Body of pancreas (tissue), 4 donors: ENCODE measurements around the gene THADA. TPM values are rescaled to one million over a fixed set of nuclear protein-coding genes. Genes with fewer than 3 reads are reported as not detected.

ENCODE experiments used
- ATAC-seq: fragments of 150-250 bp; one replicate; pipeline ENCODE4 v1.9.1; 2016
- DNase-seq, 4 donors: peaks; one replicate each; pipeline ENCODE4 v3.0.0-alpha.2; 2019
- H3K27ac ChIP-seq, 4 donors: fragments of 200-600 bp; sonication (generic); 1 replicate in 3 of 4; 2 replicates in 1 of 4; pipeline versions ENCODE4 v1.5.1 to v1.6.1; 2016 to 2019; ENCODE audit warnings: mild to moderate bottlenecking in 1 of 4, mixed read lengths in 1 of 4, moderate library complexity in 1 of 4
- H3K27me3 ChIP-seq, 2 donors: fragments of 200-600 bp; sonication (generic); one replicate each; pipeline ENCODE4 v1.6.0; 2016; ENCODE audit warnings: mild to moderate bottlenecking in 1 of 2
- H3K36me3 ChIP-seq, 2 donors: fragments of 200-600 bp; sonication (generic); replicated peaks in 1 of 2; 2 replicates each; pipeline ENCODE4 v1.5.1; 2016; ENCODE audit warnings: low read depth in 2 of 2; ENCODE audit not compliant: insufficient read depth in 1 of 2
- H3K4me1 ChIP-seq: fragments of 200-600 bp; sonication (generic); one replicate; pipeline ENCODE4 v1.6.0; 2016
- H3K4me3 ChIP-seq, 2 donors: fragments of 200-600 bp; sonication (generic); 1 replicate in 1 of 2; 2 replicates in 1 of 2; pipeline ENCODE4 v1.5.1; 2016 to 2019
- H3K9me3 ChIP-seq, 3 donors: fragments of 200-600 bp; sonication (generic); 1 replicate in 2 of 3; 2 replicates in 1 of 3; pipeline ENCODE4 v1.5.1; 2016
- POLR2A ChIP-seq, 3 donors: fragments of 450-650 bp; IDR thresholded peaks; one replicate each; pipeline ENCODE4 v1.6.1; 2016; ENCODE audit warnings: antibody characterized with exemption in 3 of 3, mild to moderate bottlenecking in 2 of 3
- WGBS, 2 donors: methylation state at CpG; one replicate each; pipeline ENCODE4 v1.1.5; 2017; 5-methylcytosine and 5-hydroxymethylcytosine counted together
- intact Hi-C: fragments of 100-400 bp; cut with DNase I; formaldehyde crosslinking; loops from one replicate; pipeline ENCODE4 v1.15.1; 2023
- total RNA-seq, 2 donors: library from RNA; depleted of rRNA; stranded (reverse); fragments of >200 nt; gene quantifications; one replicate each; pipeline ENCODE4 v1.1.0, GENCODE V29; 2016
- TF ChIP-seq, protein P1 (sequence below), 7 experiments: fragments of 450-650 bp in 4 of 7; fragments of 200-600 bp in 3 of 7; sonication (generic) in 3 of 7; IDR thresholded peaks; one replicate each; pipeline ENCODE4 v1.5.1; 2016 to 2019; ENCODE audit warnings: antibody characterized with exemption in 7 of 7

THADA gene
- total RNA-seq, 2 donors from 2014 or later, result 27.5 to 41.9 TPM

DNA sequence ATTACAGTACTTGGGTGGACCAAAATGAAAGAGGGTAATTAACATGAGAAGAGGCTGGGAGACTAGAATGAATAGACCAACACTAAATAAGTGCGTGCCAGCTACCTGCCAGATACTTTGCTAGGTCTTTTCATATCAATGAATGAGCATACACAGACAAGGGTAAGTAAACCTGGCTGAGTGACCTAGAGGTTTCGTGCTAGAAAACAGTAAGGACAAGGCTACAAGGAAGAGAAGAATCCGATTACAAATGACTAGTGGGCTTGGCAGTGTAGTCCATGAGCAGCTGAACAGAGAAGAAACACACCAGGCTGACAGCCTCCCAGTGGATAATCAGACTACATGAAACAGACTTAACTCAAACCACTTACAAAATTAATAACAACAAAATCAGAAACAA is 64.6 kb downstream of the THADA start:
- H3K9me3 ChIP-seq, result no peaks in the 10 kb centered on the region
- WGBS, 2 donors, result 53 to 60% methylated on average over 3 of the region's 3 CpGs
- no peaks in the 10 kb centered on the region for H3K27me3 ChIP-seq
- no peak for TF ChIP-seq POLR2A (IDR thresholded peaks at IDR 0.05)
- TF ChIP-seq, protein P1, sequence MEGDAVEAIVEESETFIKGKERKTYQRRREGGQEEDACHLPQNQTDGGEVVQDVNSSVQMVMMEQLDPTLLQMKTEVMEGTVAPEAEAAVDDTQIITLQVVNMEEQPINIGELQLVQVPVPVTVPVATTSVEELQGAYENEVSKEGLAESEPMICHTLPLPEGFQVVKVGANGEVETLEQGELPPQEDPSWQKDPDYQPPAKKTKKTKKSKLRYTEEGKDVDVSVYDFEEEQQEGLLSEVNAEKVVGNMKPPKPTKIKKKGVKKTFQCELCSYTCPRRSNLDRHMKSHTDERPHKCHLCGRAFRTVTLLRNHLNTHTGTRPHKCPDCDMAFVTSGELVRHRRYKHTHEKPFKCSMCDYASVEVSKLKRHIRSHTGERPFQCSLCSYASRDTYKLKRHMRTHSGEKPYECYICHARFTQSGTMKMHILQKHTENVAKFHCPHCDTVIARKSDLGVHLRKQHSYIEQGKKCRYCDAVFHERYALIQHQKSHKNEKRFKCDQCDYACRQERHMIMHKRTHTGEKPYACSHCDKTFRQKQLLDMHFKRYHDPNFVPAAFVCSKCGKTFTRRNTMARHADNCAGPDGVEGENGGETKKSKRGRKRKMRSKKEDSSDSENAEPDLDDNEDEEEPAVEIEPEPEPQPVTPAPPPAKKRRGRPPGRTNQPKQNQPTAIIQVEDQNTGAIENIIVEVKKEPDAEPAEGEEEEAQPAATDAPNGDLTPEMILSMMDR (IDR thresholded peaks at IDR 0.05), result no peak
- no peak for DNase-seq
- ATAC-seq, result peak; percentile 30
- no peaks in the 10 kb centered on the region for H3K36me3 ChIP-seq
- H3K4me1 ChIP-seq, result no peaks in the 10 kb centered on the region
- H3K27ac ChIP-seq, result no peak overlapping the region
- intact Hi-C loops, result no loop called here
- no peak overlapping the region for H3K4me3 ChIP-seq

DNA sequence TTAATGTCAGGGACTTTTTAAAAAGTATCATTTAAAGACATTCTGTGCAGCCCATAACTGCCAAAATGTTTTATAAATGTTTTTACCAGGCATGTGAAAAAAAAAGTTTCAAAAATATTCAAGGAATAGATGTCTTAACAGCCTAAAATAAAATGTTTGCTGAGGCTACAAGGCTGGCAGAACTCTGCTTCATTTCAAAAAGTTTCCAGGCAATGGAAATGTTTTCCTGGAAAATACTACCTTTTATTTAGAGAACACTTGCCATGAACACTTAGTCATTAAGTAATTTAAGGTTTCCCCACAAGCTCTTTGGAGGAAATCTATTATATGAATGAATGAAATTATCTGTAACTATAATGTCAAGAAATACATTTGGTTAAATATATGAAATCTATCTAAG is 68.8 kb downstream of the THADA start:
- Histone ChIP-seq H3K4me3 (no peak overlapping the region), H3K9me3 (no peaks in the 10 kb centered on the region), H3K27ac (no peak overlapping the region), H3K36me3 (no peaks in the 10 kb centered on the region), H3K27me3 (no peaks in the 10 kb centered on the region), H3K4me1 (no peaks in the 10 kb centered on the region)
- DNase-seq, result no peak
- intact Hi-C loops, result no loop called here
- TF ChIP-seq, protein P1 (IDR thresholded peaks at IDR 0.05), result no peak
- TF ChIP-seq POLR2A (IDR thresholded peaks at IDR 0.05), result no peak
- no peak for ATAC-seq

DNA sequence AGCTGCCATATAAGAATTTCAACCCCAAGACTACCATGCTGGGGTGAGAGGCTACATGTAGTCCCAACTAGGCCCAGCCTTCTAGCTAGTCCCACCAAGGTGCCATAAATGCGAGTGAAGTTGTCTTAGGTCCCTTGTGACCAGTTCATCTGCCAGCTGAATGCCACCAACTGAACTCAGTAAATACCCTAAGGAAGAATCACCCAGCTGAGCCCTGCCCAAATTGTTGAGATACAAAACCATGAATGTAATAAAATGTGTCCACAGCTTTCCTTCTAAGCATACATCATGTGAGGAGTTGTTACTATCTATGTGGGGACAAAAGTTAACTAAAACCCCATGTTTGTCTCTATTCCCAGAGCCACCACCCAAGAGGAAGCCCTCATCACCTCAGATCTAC is 70.3 kb downstream of the THADA start:
- no peak overlapping the region for H3K27ac ChIP-seq
- WGBS, 2 donors, result 86 to 93% methylated on average over 1 of the region's 1 CpG
- no peaks in the 10 kb centered on the region for H3K9me3 ChIP-seq
- no peak overlapping the region for H3K4me3 ChIP-seq
- ATAC-seq (no peak), DNase-seq (no peak)
- intact Hi-C loops, result no loop called here
- no peaks in the 10 kb centered on the region for H3K36me3 ChIP-seq
- H3K4me1 ChIP-seq, result no peaks in the 10 kb centered on the region
- no peaks in the 10 kb centered on the region for H3K27me3 ChIP-seq
- TF ChIP-seq, protein P1 (IDR thresholded peaks at IDR 0.05), result no peak
- TF ChIP-seq POLR2A (IDR thresholded peaks at IDR 0.05), result no peak

DNA sequence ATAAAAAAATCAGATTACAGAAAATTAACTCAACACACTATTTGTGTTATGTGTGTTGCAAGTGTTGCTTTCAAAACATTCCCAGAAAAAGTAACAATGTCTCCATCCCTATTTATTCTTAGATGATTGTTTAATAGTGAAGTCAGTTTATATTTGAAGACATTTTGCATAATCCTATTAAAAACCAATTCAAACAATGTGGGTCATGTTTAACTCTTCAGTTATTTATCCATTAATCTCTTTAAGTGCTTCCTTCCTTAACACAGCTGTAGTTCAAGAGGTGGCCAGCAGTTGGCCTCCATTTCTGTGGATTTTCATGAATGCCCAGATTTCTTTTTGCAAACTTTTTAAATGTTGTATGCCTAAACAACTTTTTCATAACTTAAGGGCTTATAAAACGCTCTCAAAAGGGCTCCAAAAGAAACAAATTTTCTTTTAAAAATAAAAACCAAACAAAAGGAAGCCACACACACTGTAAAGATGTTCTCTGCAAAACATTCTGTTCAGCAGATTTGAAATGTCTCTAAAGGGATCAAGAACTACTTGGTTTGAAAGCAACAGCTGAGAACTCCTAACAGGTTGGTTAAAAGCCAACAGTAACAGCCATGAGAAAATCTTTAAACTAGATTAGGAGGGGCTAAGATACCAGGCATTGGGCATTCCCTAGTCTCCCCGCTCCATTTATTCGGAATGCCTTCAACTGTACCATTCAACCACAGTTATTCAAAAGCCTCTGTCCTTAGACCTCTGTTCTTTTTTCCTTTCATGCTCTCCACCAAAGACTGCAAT is 71.5 kb downstream of the THADA start:
- Histone ChIP-seq H3K36me3 (no peaks in the 10 kb centered on the region), H3K27me3 (no peaks in the 10 kb centered on the region), H3K4me3 (no peak overlapping the region), H3K4me1 (peaks cover 11% of the 10 kb centered on the region), H3K27ac (no peak overlapping the region), H3K9me3 (no peaks in the 10 kb centered on the region)
- DNase-seq (no peak), ATAC-seq (no peak)
- intact Hi-C loops, result no loop called here
- WGBS, 2 donors, result 91% methylated on average over 3 of the region's 3 CpGs
- TF ChIP-seq, protein P1 (IDR thresholded peaks at IDR 0.05), result peak in 4 of 7 experiments; percentile 12 to 28 (median 22)
- TF ChIP-seq POLR2A (IDR thresholded peaks at IDR 0.05), result no peak

DNA sequence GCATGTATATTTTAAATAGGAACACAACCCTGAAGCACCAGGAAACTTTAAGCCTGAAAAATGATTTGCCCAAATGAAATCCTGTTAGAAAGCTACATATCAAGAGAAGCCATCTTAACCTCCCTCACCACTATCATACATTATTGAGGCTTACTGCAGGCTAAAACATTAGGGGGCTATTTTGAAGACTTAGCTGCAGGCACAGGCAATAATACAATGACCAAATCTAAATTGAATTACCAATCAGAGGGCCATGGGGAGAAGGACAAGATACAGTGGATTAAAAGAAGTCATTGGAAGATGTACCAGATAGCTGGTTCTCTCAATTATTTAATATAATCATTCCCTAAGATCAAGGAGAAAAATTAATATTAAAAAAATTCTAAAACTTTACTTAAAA is 73.7 kb downstream of the THADA start:
- Histone ChIP-seq H3K27ac (no peak overlapping the region), H3K9me3 (no peaks in the 10 kb centered on the region), H3K4me1 (peaks cover 32% of the 10 kb centered on the region), H3K4me3 (no peak overlapping the region), H3K36me3 (no peaks in the 10 kb centered on the region), H3K27me3 (no peaks in the 10 kb centered on the region)
- intact Hi-C loops, result no loop called here
- no peak for DNase-seq
- TF ChIP-seq, protein P1 (IDR thresholded peaks at IDR 0.05), result no peak
- no peak for TF ChIP-seq POLR2A (IDR thresholded peaks at IDR 0.05)
- ATAC-seq, result no peak
